NB4 (cell line): ENCODE results near the gene GABRG3.

Source experiments
- DNase-seq: peaks from one replicate; pipeline ENCODE4 v3.0.0; 2010; ENCODE audit warnings: low read depth
- H3K4me3 ChIP-seq: one replicate; pipeline ENCODE4 v1.5.1; 2011; ENCODE audit warnings: mild to moderate bottlenecking, low read depth, low read length, moderate library complexity
- CTCF ChIP-seq: IDR thresholded peaks from one replicate; pipeline ENCODE4 v1.5.1; 2012; ENCODE audit warnings: low read depth, low read length
- MAX ChIP-seq: IDR thresholded peaks from 2 replicates; pipeline ENCODE4 v1.6.1; 2011; ENCODE audit warnings: low read depth, low read length
- MYC ChIP-seq: IDR thresholded peaks from 2 replicates; pipeline ENCODE4 v1.6.1; 2011; ENCODE audit warnings: low read depth, low read length
- POLR2A ChIP-seq: IDR thresholded peaks from 2 replicates; pipeline ENCODE4 v1.6.1; 2011; ENCODE audit warnings: mild to moderate bottlenecking; ENCODE audit not compliant: insufficient read length; ENCODE audit errors: extremely low read depth

The GABRG3 gene

GRCh38 chr15:27238209-27238608, 267.2 kb downstream of the GABRG3 start:
- no peak for DNase-seq
- H3K4me3 ChIP-seq = no peak overlapping the region
- TF ChIP-seq MAX = no peak
- no peak for TF ChIP-seq MYC

GRCh38 chr15:27238707-27239423, 267.9 kb downstream of the GABRG3 start:
- DNase-seq = no peak
- TF ChIP-seq MYC (no peak), POLR2A (no peak), MAX (no peak)
- no peak overlapping the region for H3K4me3 ChIP-seq

GRCh38 chr15:27241943-27242342, 271.0 kb downstream of the GABRG3 start:
- TF ChIP-seq POLR2A (no peak), MYC (no peak), MAX (no peak), CTCF (no peak)
- no peak overlapping the region for H3K4me3 ChIP-seq
- no peak for DNase-seq

GRCh38 chr15:27244047-27244446, 273.1 kb downstream of the GABRG3 start:
- H3K4me3 ChIP-seq = no peak overlapping the region
- no peak for DNase-seq
- TF ChIP-seq MYC = no peak

GRCh38 chr15:27248251-27248650, 277.3 kb downstream of the GABRG3 start:
- TF ChIP-seq POLR2A (no peak), MYC (no peak), CTCF (no peak), MAX (no peak)
- H3K4me3 ChIP-seq = no peak overlapping the region
- no peak for DNase-seq

GRCh38 chr15:27249046-27249759, 278.2 kb downstream of the GABRG3 start:
- TF ChIP-seq POLR2A (no peak), MYC (no peak), MAX (no peak), CTCF (no peak)

GRCh38 chr15:27249760-27250109, 278.8 kb downstream of the GABRG3 start:
- no peak for TF ChIP-seq MYC
- no peak for TF ChIP-seq CTCF
- no peak for TF ChIP-seq POLR2A
- no peak for TF ChIP-seq MAX
- no peak overlapping the region for H3K4me3 ChIP-seq
- no peak for DNase-seq

More at GRCh38 chr15:27249046-27249759, 278.2 kb downstream of the GABRG3 start:
- DNase-seq = no peak
- no peak overlapping the region for H3K4me3 ChIP-seq
